HepG2 (cell line): ENCODE results near the gene LSM10. TPM values are rescaled to one million over a fixed set of nuclear protein-coding genes. Genes with fewer than 3 reads are reported as not detected.

Experiments used
- ATAC-seq: fragments of 200-7000 bp; cut with Tn5 transposase; 3 replicates; pipeline ENCODE4 v1.9.1; 2020; ENCODE audit warnings: mild to moderate bottlenecking, moderate library complexity
- BruUV-seq: library from RNA; stranded (reverse); fragments of 400-500 nt; replicated peaks from 2 replicates; lab custom pipeline; 2021; lab: Mats Ljungman, UMichigan
- CTCF ChIA-PET: fragments of 300-600 bp; formaldehyde crosslinking; extraction: SDS; loops from one replicate; lab custom pipeline; 2021; ENCODE audit warnings: low total read pairs, inconsistent platforms, low intra/inter-chr PET ratio; lab: Yijun Ruan, JAX
- POLR2A ChIA-PET: fragments of 350-600 bp; sonication (Branson Sonifier 250); formaldehyde crosslinking; loops from one replicate; lab custom pipeline; 2020; ENCODE audit warnings: antibody characterized with exemption, inconsistent platforms; lab: Yijun Ruan, JAX
- DNase-seq: peaks from one replicate; pipeline ENCODE4 v3.0.0-alpha.2; 2015; ENCODE audit warnings: low spot score
- FAIRE-seq: peaks from 3 replicates; lab custom pipeline; 2011; peaks lifted over from hg19 to GRCh38; lab: Jason Lieb, UNC
- H2AFZ ChIP-seq: one replicate; pipeline ENCODE4 v1.6.1; 2011; ENCODE audit warnings: low read length, inconsistent platforms
- H3K27ac ChIP-seq: fragments of 300-600 bp; 3 replicates; pipeline ENCODE4 v1.8.0; 2011; ENCODE audit warnings: mixed run types, mild to moderate bottlenecking, mixed read lengths, low read length, inconsistent platforms; ENCODE audit not compliant: insufficient read depth; ENCODE audit errors: extremely low read length
- H3K27me3 ChIP-seq, 2 experiments: fragments of 200-600 bp in 1 of 2; 2 replicates in 1 of 2; 3 replicates in 1 of 2; pipeline versions ENCODE4 v1.6.0 to v1.8.0; 2011; ENCODE audit warnings: low read length in 2 of 2, mild to moderate bottlenecking in 2 of 2, moderate library complexity in 2 of 2, inconsistent platforms in 1 of 2; ENCODE audit not compliant: insufficient read depth in 2 of 2, control insufficient read depth in 1 of 2
- H3K36me3 ChIP-seq, 2 experiments: fragments of 200-600 bp in 1 of 2; replicated peaks in 1 of 2; 2 replicates in 1 of 2; 3 replicates in 1 of 2; pipeline versions ENCODE4 v1.5.1 to v1.8.0; 2011; ENCODE audit warnings: low read length in 2 of 2, inconsistent platforms in 1 of 2; ENCODE audit not compliant: insufficient read depth in 2 of 2, control insufficient read depth in 1 of 2
- H3K4me1 ChIP-seq: 2 replicates; pipeline ENCODE4 v1.5.1; 2012; ENCODE audit warnings: low read length, inconsistent platforms; ENCODE audit not compliant: insufficient read depth
- H3K4me2 ChIP-seq: 2 replicates; pipeline ENCODE4 v1.6.0; 2011; ENCODE audit warnings: low read depth, low read length, inconsistent platforms
- H3K4me3 ChIP-seq, 3 experiments: fragments of 200-600 bp in 1 of 3; sonication (generic), shearing (Covaris generic) in 1 of 3; replicated peaks in 1 of 3; 2 replicates each; pipeline ENCODE4 v1.5.1; 2011 to 2016; ENCODE audit warnings: low read length in 3 of 3, inconsistent platforms in 2 of 3, low read depth in 2 of 3, mild to moderate bottlenecking in 2 of 3, control low read depth in 1 of 3, mixed read lengths in 1 of 3; ENCODE audit not compliant: insufficient read depth in 1 of 3
- H3K79me2 ChIP-seq: one replicate; pipeline ENCODE4 v1.6.1; 2011; ENCODE audit warnings: low read length, inconsistent platforms; ENCODE audit not compliant: insufficient read depth
- H3K9ac ChIP-seq: 2 replicates; pipeline ENCODE4 v1.6.0; 2011; ENCODE audit warnings: mild to moderate bottlenecking, low read depth, low read length, inconsistent platforms; ENCODE audit not compliant: insufficient read depth
- H3K9me3 ChIP-seq: 2 replicates; pipeline ENCODE4 v1.5.1; 2012; ENCODE audit warnings: mild to moderate bottlenecking, low read length
- H4K20me1 ChIP-seq: 2 replicates; pipeline ENCODE4 v1.6.0; 2011; ENCODE audit warnings: inconsistent platforms, mild to moderate bottlenecking, low read length, moderate library complexity; ENCODE audit not compliant: insufficient read depth
- HIVEP1 ChIP-seq: sonication (generic); formaldehyde crosslinking; IDR thresholded peaks from 2 replicates; pipeline ENCODE4 v1.4.0; 2020; ENCODE audit warnings: mild to moderate bottlenecking, missing genetic modification reagents
- SCMH1 ChIP-seq: sonication (generic); formaldehyde crosslinking; IDR thresholded peaks from 2 replicates; pipeline ENCODE4 v1.9.0; 2021; ENCODE audit warnings: missing genetic modification reagents, mild to moderate bottlenecking, borderline replicate concordance
- STAT5B ChIP-seq: sonication (generic); formaldehyde crosslinking; IDR thresholded peaks from 2 replicates; pipeline ENCODE4 v1.4.0; 2020; ENCODE audit warnings: missing genetic modification reagents
- ZNF224 ChIP-seq: sonication (generic); formaldehyde crosslinking; IDR thresholded peaks from 2 replicates; pipeline ENCODE4 v1.5.0; 2020; ENCODE audit warnings: mild to moderate bottlenecking, missing genetic modification reagents
- WGBS: methylation state at CpG from one replicate; pipeline ENCODE4 v1.1.6; 2017; ENCODE audit warnings: low lambda C conversion rate; 5-methylcytosine and 5-hydroxymethylcytosine counted together
- in situ Hi-C: cut with HindIII; loops from 2 replicates; pipeline ENCODE4 v1.10.0; 2017; ENCODE audit warnings: low pct_unique_long_range_greater_than_20kb; ENCODE audit not compliant: extremely low pct_ligation_motif_present
- intact Hi-C: fragments of 100-400 bp; cut with micrococcal nuclease; formaldehyde crosslinking; loops from one replicate; pipeline ENCODE4 v1.10.0; 2022; ENCODE audit not compliant: unreplicated experiment
- polyA plus RNA-seq, 8 experiments: library from polyadenylated mRNA; depleted of rRNA in 3 of 8; stranded (reverse) in 7 of 8; unstranded in 1 of 8; fragments of >200 nt; fragmentation: Illumina TruSeq in 4 of 8; extraction: Trizol in 4 of 8; gene quantifications; 2 replicates each; pipeline versions ENCODE4 v1.2.1 to v1.2.3, GENCODE V29; 2011 to 2016; ENCODE audit warnings: low read depth in 4 of 8, missing spikeins in 1 of 8, mixed read lengths in 1 of 8; ENCODE audit not compliant: insufficient read depth in 1 of 8
- total RNA-seq, 5 experiments: library from RNA; depleted of rRNA; stranded (reverse); fragments of >200 nt; fragmentation: Illumina TruSeq; extraction: Trizol; gene quantifications; 2 replicates each; pipeline ENCODE4 v1.2.3, GENCODE V29; 2016; ENCODE audit warnings: low read depth in 1 of 5
- TF ChIP-seq, protein P1 (sequence below): sonication (generic); formaldehyde crosslinking; IDR thresholded peaks from 2 replicates; pipeline ENCODE4 v1.8.1; 2023; ENCODE audit warnings: missing genetic modification reagents, mild to moderate bottlenecking, borderline replicate concordance
- TF ChIP-seq, protein P2 (sequence below): sonication (generic); formaldehyde crosslinking; IDR thresholded peaks from 2 replicates; pipeline ENCODE4 v1.8.1; 2023; ENCODE audit warnings: missing genetic modification reagents, inconsistent platforms, borderline replicate concordance
- TF ChIP-seq, protein P3 (sequence below): sonication (generic); formaldehyde crosslinking; IDR thresholded peaks from 2 replicates; pipeline ENCODE4 v1.4.0; 2020; ENCODE audit warnings: missing genetic modification reagents
- TF ChIP-seq, protein P4 (sequence below): sonication (generic); formaldehyde crosslinking; IDR thresholded peaks from 2 replicates; pipeline ENCODE4 v1.9.0; 2021; ENCODE audit warnings: missing genetic modification reagents, mild to moderate bottlenecking, borderline replicate concordance

LSM10 gene
- total and polyA plus RNA-seq, 2 of the 13 experiments (the other 11 are each of a cell fraction or from before 2014, with no cell fraction given): 14.0 to 52.0 TPM

DNA sequence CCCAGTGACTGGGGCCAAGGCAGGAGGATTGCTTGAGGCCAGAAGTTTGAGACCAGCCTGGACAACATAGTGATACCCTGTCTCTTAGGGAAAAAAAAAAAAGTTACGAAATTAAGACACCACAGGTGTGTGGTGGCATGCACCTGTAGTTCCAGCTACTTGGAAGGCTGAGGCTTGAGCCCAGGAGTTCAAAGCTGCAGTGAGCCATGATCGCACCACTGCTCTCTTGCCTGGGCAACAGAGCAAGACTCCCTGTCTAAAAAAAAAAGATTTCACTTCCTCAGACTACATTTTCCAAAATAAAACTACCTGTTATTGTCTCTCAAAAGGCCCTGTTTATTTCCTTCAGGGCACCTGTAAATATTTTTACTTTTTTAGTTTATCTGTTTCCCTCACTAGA lies 7.3 kb downstream of the LSM10 start:
- intact Hi-C loops: no loop called here
- no peak for FAIRE-seq
- CTCF ChIA-PET: no interaction called here

More for the DNA sequence above, 7.3 kb downstream of the LSM10 start:
- ATAC-seq (no peak), DNase-seq (no peak)
- BruUV-seq: no TSS peak
- in situ Hi-C loops: no loop called here
- H3K79me2 ChIP-seq: peaks cover under 1% of the 10 kb centered on the region
- H3K4me2 ChIP-seq: no peak overlapping the region
- H4K20me1 ChIP-seq: no peaks in the 10 kb centered on the region
- no peaks in the 10 kb centered on the region; a peak in 1 of 5 replicates for H3K27me3 ChIP-seq
- no peak overlapping the region for H3K4me3 ChIP-seq
- H3K27ac ChIP-seq: no peak overlapping the region
- peaks cover 6 to 29% of the 10 kb centered on the region in 2 experiments; a peak in 4 of 5 replicates for H3K36me3 ChIP-seq
- H3K4me1 ChIP-seq: peaks cover 19% of the 10 kb centered on the region
- WGBS: 94% methylated on average over 2 of the region's 2 CpGs
- H2AFZ ChIP-seq: no peak overlapping the region
- TF ChIP-seq, protein P1, sequence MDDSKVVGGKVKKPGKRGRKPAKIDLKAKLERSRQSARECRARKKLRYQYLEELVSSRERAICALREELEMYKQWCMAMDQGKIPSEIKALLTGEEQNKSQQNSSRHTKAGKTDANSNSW (CRISPR knock-in tag): no peak
- TF ChIP-seq, protein P2, sequence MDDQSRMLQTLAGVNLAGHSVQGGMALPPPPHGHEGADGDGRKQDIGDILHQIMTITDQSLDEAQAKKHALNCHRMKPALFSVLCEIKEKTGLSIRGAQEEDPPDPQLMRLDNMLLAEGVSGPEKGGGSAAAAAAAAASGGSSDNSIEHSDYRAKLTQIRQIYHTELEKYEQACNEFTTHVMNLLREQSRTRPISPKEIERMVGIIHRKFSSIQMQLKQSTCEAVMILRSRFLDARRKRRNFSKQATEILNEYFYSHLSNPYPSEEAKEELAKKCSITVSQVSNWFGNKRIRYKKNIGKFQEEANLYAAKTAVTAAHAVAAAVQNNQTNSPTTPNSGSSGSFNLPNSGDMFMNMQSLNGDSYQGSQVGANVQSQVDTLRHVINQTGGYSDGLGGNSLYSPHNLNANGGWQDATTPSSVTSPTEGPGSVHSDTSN (CRISPR knock-in tag): no peak
- TF ChIP-seq STAT5B (CRISPR knock-in tag) (no peak), HIVEP1 (CRISPR knock-in tag) (no peak), SCMH1 (CRISPR knock-in tag) (no peak), ZNF224 (CRISPR knock-in tag) (no peak)
- TF ChIP-seq, protein P3, sequence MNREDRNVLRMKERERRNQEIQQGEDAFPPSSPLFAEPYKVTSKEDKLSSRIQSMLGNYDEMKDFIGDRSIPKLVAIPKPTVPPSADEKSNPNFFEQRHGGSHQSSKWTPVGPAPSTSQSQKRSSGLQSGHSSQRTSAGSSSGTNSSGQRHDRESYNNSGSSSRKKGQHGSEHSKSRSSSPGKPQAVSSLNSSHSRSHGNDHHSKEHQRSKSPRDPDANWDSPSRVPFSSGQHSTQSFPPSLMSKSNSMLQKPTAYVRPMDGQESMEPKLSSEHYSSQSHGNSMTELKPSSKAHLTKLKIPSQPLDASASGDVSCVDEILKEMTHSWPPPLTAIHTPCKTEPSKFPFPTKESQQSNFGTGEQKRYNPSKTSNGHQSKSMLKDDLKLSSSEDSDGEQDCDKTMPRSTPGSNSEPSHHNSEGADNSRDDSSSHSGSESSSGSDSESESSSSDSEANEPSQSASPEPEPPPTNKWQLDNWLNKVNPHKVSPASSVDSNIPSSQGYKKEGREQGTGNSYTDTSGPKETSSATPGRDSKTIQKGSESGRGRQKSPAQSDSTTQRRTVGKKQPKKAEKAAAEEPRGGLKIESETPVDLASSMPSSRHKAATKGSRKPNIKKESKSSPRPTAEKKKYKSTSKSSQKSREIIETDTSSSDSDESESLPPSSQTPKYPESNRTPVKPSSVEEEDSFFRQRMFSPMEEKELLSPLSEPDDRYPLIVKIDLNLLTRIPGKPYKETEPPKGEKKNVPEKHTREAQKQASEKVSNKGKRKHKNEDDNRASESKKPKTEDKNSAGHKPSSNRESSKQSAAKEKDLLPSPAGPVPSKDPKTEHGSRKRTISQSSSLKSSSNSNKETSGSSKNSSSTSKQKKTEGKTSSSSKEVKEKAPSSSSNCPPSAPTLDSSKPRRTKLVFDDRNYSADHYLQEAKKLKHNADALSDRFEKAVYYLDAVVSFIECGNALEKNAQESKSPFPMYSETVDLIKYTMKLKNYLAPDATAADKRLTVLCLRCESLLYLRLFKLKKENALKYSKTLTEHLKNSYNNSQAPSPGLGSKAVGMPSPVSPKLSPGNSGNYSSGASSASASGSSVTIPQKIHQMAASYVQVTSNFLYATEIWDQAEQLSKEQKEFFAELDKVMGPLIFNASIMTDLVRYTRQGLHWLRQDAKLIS (CRISPR knock-in tag): no peak
- TF ChIP-seq, protein P4, sequence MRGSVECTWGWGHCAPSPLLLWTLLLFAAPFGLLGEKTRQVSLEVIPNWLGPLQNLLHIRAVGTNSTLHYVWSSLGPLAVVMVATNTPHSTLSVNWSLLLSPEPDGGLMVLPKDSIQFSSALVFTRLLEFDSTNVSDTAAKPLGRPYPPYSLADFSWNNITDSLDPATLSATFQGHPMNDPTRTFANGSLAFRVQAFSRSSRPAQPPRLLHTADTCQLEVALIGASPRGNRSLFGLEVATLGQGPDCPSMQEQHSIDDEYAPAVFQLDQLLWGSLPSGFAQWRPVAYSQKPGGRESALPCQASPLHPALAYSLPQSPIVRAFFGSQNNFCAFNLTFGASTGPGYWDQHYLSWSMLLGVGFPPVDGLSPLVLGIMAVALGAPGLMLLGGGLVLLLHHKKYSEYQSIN (CRISPR knock-in tag): no peak
- POLR2A ChIA-PET: interaction anchor here (9.5 kb wide), 1 partner anchor 9 kb away, joined by 391 read pairs; the partner anchor contains the start of gene LSM10
- no peak overlapping the region for H3K9ac ChIP-seq
- no peaks in the 10 kb centered on the region for H3K9me3 ChIP-seq
